H1 (cell line): ENCODE data around the gene VAPB. TPM values are rescaled to one million over a fixed set of nuclear protein-coding genes. Genes with fewer than 3 reads are reported as not detected.

Experiments used
- CTCF ChIA-PET: fragments of 300-600 bp; sonication (Branson Sonifier 250); formaldehyde crosslinking; loops from one replicate; lab custom pipeline; 2021; ENCODE audit not compliant: partially characterized antibody; lab: Charles Lee
- POLR2A ChIA-PET: fragments of 300-600 bp; sonication (Branson Sonifier 250); formaldehyde crosslinking; loops from one replicate; lab custom pipeline; 2021; ENCODE audit warnings: inconsistent platforms; ENCODE audit not compliant: partially characterized antibody; lab: Charles Lee
- DNase-seq, 2 experiments: peaks; one replicate each; pipeline versions ENCODE4 v3.0.0 to v3.0.0-alpha.2; 2010 to 2022; ENCODE audit warnings: low spot score in 2 of 2, low read depth in 1 of 2, mixed read lengths in 1 of 2
- FAIRE-seq: peaks from 2 replicates; lab custom pipeline; 2011; peaks lifted over from hg19 to GRCh38; lab: Jason Lieb, UNC
- H2AFZ ChIP-seq: 2 replicates; pipeline ENCODE4 v1.8.1; 2012; ENCODE audit warnings: low read length, inconsistent platforms
- H2AK5ac ChIP-seq: 2 replicates; pipeline ENCODE4 v1.6.1; 2013; ENCODE audit warnings: low read depth, low read length
- H2BK120ac ChIP-seq: replicated peaks from 2 replicates; pipeline ENCODE3; 2013; ENCODE audit warnings: low read depth, low read length, inconsistent platforms
- H2BK12ac ChIP-seq: 2 replicates; pipeline ENCODE4 v1.6.1; 2013; ENCODE audit warnings: low read depth, low read length
- H2BK15ac ChIP-seq: 2 replicates; pipeline ENCODE4 v1.6.1; 2013; ENCODE audit warnings: low read length
- H2BK20ac ChIP-seq: 2 replicates; pipeline ENCODE4 v1.6.1; 2013; ENCODE audit warnings: low read length
- H2BK5ac ChIP-seq: 2 replicates; pipeline ENCODE4 v1.6.1; 2013; ENCODE audit warnings: low read depth, low read length
- H3K14ac ChIP-seq: 2 replicates; pipeline ENCODE4 v1.6.1; 2013; ENCODE audit warnings: inconsistent platforms; ENCODE audit not compliant: insufficient read length
- H3K18ac ChIP-seq: 2 replicates; pipeline ENCODE4 v1.6.1; 2013; ENCODE audit warnings: low read length; ENCODE audit errors: extremely low read depth
- H3K23ac ChIP-seq: 2 replicates; pipeline ENCODE4 v1.6.1; 2013; ENCODE audit warnings: inconsistent platforms; ENCODE audit not compliant: insufficient read length
- H3K23me2 ChIP-seq: 2 replicates; pipeline ENCODE4 v1.6.1; 2013; ENCODE audit warnings: low read depth, low read length
- H3K27ac ChIP-seq: 2 replicates; pipeline ENCODE4 v1.6.1; 2011; ENCODE audit warnings: low read depth, low read length, inconsistent platforms
- H3K27me3 ChIP-seq, 4 experiments: replicated peaks in 1 of 4; 1 replicate in 1 of 4; 2 replicates in 3 of 4; pipeline versions ENCODE4 v1.6.1 to v1.8.1; 2011 to 2013; ENCODE audit warnings: low read length in 3 of 4, mild to moderate bottlenecking in 3 of 4, inconsistent platforms in 2 of 4, mixed read lengths in 2 of 4, moderate library complexity in 1 of 4; ENCODE audit not compliant: control insufficient read depth in 3 of 4, insufficient read depth in 3 of 4; ENCODE audit errors: extremely low read depth in 1 of 4
- H3K36me3 ChIP-seq, 4 experiments: 2 replicates each; pipeline versions ENCODE4 v1.6.1 to v1.8.1; 2011 to 2013; ENCODE audit warnings: mild to moderate bottlenecking in 4 of 4, low read length in 3 of 4, moderate library complexity in 2 of 4, control low read depth in 1 of 4, inconsistent platforms in 1 of 4; ENCODE audit not compliant: insufficient read depth in 4 of 4, control insufficient read depth in 2 of 4
- H3K4ac ChIP-seq: replicated peaks from 2 replicates; pipeline ENCODE3; 2013; ENCODE audit warnings: low read length, low read depth, mixed read lengths, inconsistent platforms; ENCODE audit not compliant: insufficient read length
- H3K4me1 ChIP-seq, 4 experiments: replicated peaks in 1 of 4; 1 replicate in 1 of 4; 2 replicates in 3 of 4; pipeline versions ENCODE4 v1.6.1 to v1.8.1; 2011 to 2013; ENCODE audit warnings: low read length in 3 of 4, inconsistent platforms in 2 of 4, mixed read lengths in 1 of 4; ENCODE audit not compliant: insufficient read depth in 4 of 4, control insufficient read depth in 3 of 4
- H3K4me2 ChIP-seq, 2 experiments: 2 replicates each; pipeline versions ENCODE4 v1.6.1 to v1.8.1; 2011 to 2013; ENCODE audit warnings: low read depth in 2 of 2, low read length in 2 of 2, control low read depth in 1 of 2, inconsistent platforms in 1 of 2, mild to moderate bottlenecking in 1 of 2; ENCODE audit not compliant: insufficient read depth in 1 of 2
- H3K4me3 ChIP-seq, 4 experiments: fragments of 200-600, 300-600 bp in 1 of 4; sonication (generic), shearing (Covaris generic), sonication (Bioruptor Twin) in 1 of 4; 2 replicates each; pipeline versions ENCODE4 v1.5.1 to v1.8.1; 2011 to 2016; ENCODE audit warnings: low read length in 4 of 4, low read depth in 3 of 4, control low read depth in 2 of 4, inconsistent platforms in 2 of 4, mild to moderate bottlenecking in 2 of 4, mixed read lengths in 1 of 4, moderate library complexity in 1 of 4; ENCODE audit not compliant: insufficient read depth in 2 of 4; ENCODE audit errors: extremely low read depth in 1 of 4
- H3K56ac ChIP-seq: replicated peaks from 2 replicates; pipeline ENCODE3; 2013; ENCODE audit warnings: low read depth, mild to moderate bottlenecking, mixed read lengths, low read length, inconsistent platforms; ENCODE audit not compliant: insufficient read length
- H3K79me1 ChIP-seq: 2 replicates; pipeline ENCODE4 v1.6.1; 2013; ENCODE audit warnings: low read depth, low read length, control low read depth
- H3K79me2 ChIP-seq, 2 experiments: 2 replicates each; pipeline versions ENCODE4 v1.6.1 to v1.8.1; 2012 to 2013; ENCODE audit warnings: low read length in 2 of 2, mild to moderate bottlenecking in 2 of 2, inconsistent platforms in 1 of 2; ENCODE audit not compliant: insufficient read depth in 2 of 2, control insufficient read depth in 1 of 2
- H3K9ac ChIP-seq, 4 experiments: replicated peaks in 1 of 4; 1 replicate in 1 of 4; 2 replicates in 3 of 4; pipeline versions ENCODE4 v1.6.1 to v1.8.1; 2011 to 2013; ENCODE audit warnings: low read depth in 3 of 4, low read length in 3 of 4, control low read depth in 2 of 4, mild to moderate bottlenecking in 2 of 4, moderate library complexity in 2 of 4, inconsistent platforms in 1 of 4; ENCODE audit errors: extremely low read depth in 1 of 4
- H3K9me3 ChIP-seq, 2 experiments: 2 replicates each; pipeline versions ENCODE4 v1.6.1 to v1.8.1; 2012 to 2013; ENCODE audit warnings: mild to moderate bottlenecking in 2 of 2, moderate library complexity in 2 of 2, control low read depth in 1 of 2, inconsistent platforms in 1 of 2, low read depth in 1 of 2, low read length in 1 of 2, mixed read lengths in 1 of 2; ENCODE audit not compliant: insufficient read depth in 2 of 2
- H4K20me1 ChIP-seq, 2 experiments: replicated peaks in 1 of 2; 2 replicates each; pipeline versions ENCODE3 to v1.8.1; 2011 to 2013; ENCODE audit warnings: inconsistent platforms in 2 of 2, low read length in 2 of 2, mild to moderate bottlenecking in 1 of 2; ENCODE audit not compliant: insufficient read depth in 2 of 2, control insufficient read depth in 1 of 2
- H4K5ac ChIP-seq: 2 replicates; pipeline ENCODE4 v1.6.1; 2013; ENCODE audit warnings: low read length, low read depth, mixed read lengths, inconsistent platforms; ENCODE audit not compliant: insufficient read length
- H4K8ac ChIP-seq: 2 replicates; pipeline ENCODE4 v1.8.0; 2013; ENCODE audit warnings: mild to moderate bottlenecking, moderate library complexity, low read length, inconsistent platforms; ENCODE audit not compliant: insufficient read depth; ENCODE audit errors: extremely low read depth
- H4K91ac ChIP-seq: replicated peaks from 2 replicates; pipeline ENCODE3; 2013; ENCODE audit warnings: low read length, mixed read lengths, inconsistent platforms; ENCODE audit not compliant: insufficient read length
- FOSL1 ChIP-seq: IDR thresholded peaks from 2 replicates; pipeline ENCODE4 v1.6.1; 2011; ENCODE audit warnings: mild to moderate bottlenecking, low read depth, low read length, moderate library complexity; ENCODE audit not compliant: insufficient read depth
- KDM1A ChIP-seq: fragments of 200-600, 300-600 bp; sonication (generic); IDR thresholded peaks from 2 replicates; pipeline ENCODE4 v1.7.1; 2016; ENCODE audit warnings: mild to moderate bottlenecking, low read length, borderline replicate concordance
- KDM4A ChIP-seq: IDR thresholded peaks from one replicate; pipeline ENCODE4 v1.7.1; 2012; ENCODE audit warnings: low read depth, mild to moderate bottlenecking, moderate library complexity, low read length, inconsistent platforms; ENCODE audit not compliant: severe bottlenecking
- POLR2AphosphoS5 ChIP-seq: IDR thresholded peaks from 2 replicates; pipeline ENCODE4 v1.6.1; 2011; ENCODE audit warnings: low read depth, low read length
- RNF2 ChIP-seq: fragments of 200-900, 300-1000 bp; sonication (generic); IDR thresholded peaks from 2 replicates; pipeline ENCODE4 v1.7.1; 2016; ENCODE audit warnings: borderline replicate concordance, low read depth, mild to moderate bottlenecking, antibody characterized with exemption, low read length; ENCODE audit not compliant: poor library complexity, severe bottlenecking; ENCODE audit errors: missing control alignments
- SAP30 ChIP-seq: fragments of 300-600 bp; sonication (generic); IDR thresholded peaks from 2 replicates; pipeline ENCODE4 v1.7.1; 2012; ENCODE audit warnings: low read length, moderate library complexity, mild to moderate bottlenecking, inconsistent platforms; ENCODE audit not compliant: insufficient read depth, insufficient replicate concordance
- SP2 ChIP-seq: IDR thresholded peaks from 2 replicates; pipeline ENCODE4 v1.6.1; 2012; ENCODE audit warnings: mild to moderate bottlenecking, low read length, inconsistent platforms
- WGBS, 2 experiments: shearing (Covaris generic) in 1 of 2; methylation state at CpG; one replicate each; pipeline versions ENCODE4 v1.1.6 to v1.1.7; 2013 to 2015; ENCODE audit warnings: low lambda C conversion rate in 2 of 2, mixed read lengths in 2 of 2, inconsistent platforms in 1 of 2, low coverage in 1 of 2, missing lambda C conversion rate in 1 of 2; ENCODE audit not compliant: insufficient replicate concordance in 2 of 2, insufficient coverage in 1 of 2, insufficient read length in 1 of 2; ENCODE audit errors: extremely low coverage in 1 of 2, missing lambda C conversion rate in 1 of 2; 5-methylcytosine and 5-hydroxymethylcytosine counted together
- polyA plus RNA-seq, 7 experiments: library from polyadenylated mRNA; depleted of rRNA in 3 of 7; stranded (reverse) in 5 of 7; unstranded in 2 of 7; fragments of >200 nt in 5 of 7; fragments of 200-250 nt in 2 of 7; gene quantifications; 1 replicate in 5 of 7; 2 replicates in 1 of 7; 4 replicates in 1 of 7; pipeline versions ENCODE4 v1.2.1 to v1.2.3, GENCODE V29; 2011 to 2013; ENCODE audit warnings: missing spikeins in 2 of 7, mixed read lengths in 2 of 7
- total RNA-seq: library from RNA; stranded (reverse); fragmentation: NEBNext Ultra II Directional; extraction: Animal tissue kit (Norgen Biotek cat#: 25700); gene quantifications from 2 replicates; pipeline ENCODE4 v1.2.1, GENCODE V29; 2021
- TF ChIP-seq, protein P1 (sequence below): IDR thresholded peaks from 2 replicates; pipeline ENCODE4 v1.6.1; 2012; ENCODE audit warnings: low read length, inconsistent platforms
- TF ChIP-seq, protein P2 (sequence below): IDR thresholded peaks from 2 replicates; pipeline ENCODE4 v1.6.1; 2012; ENCODE audit warnings: inconsistent platforms

Gene VAPB
- total and polyA plus RNA-seq, 2 of the 8 experiments (the other 6 are each of a cell fraction or from before 2014, with no cell fraction given), result 24.4 to 62.8 TPM

GRCh38 chr20:58393299-58393698 is 4.3 kb downstream of the VAPB start:
- Histone ChIP-seq H2AFZ (no peak overlapping the region), H3K23ac (no peak overlapping the region), H2BK120ac (no peak overlapping the region), H4K91ac (no peak overlapping the region), H2BK15ac (no peak overlapping the region), H3K4me1 (peaks cover 5 to 9% (median 6%) of the 10 kb centered on the region in 4 experiments; a peak in 6 of 7 replicates), H3K79me2 (peaks cover 24 to 83% of the 10 kb centered on the region in 2 experiments), H3K9ac (no peak overlapping the region), H4K8ac (no peak overlapping the region), H2BK20ac (no peak overlapping the region), H3K4me3 (no peak overlapping the region), H2AK5ac (no peak overlapping the region), H3K56ac (no peak overlapping the region), H3K4ac (no peak overlapping the region), H4K20me1 (peaks cover 1 to 13% of the 10 kb centered on the region in 2 experiments), H3K79me1 (peaks cover 6% of the 10 kb centered on the region), H3K9me3 (no peaks in the 10 kb centered on the region), H3K27me3 (no peaks in the 10 kb centered on the region), H3K23me2 (peaks cover 4% of the 10 kb centered on the region), H3K27ac (no peak overlapping the region), H3K14ac (no peak overlapping the region), H2BK12ac (no peak overlapping the region), H2BK5ac (no peak overlapping the region), H3K18ac (no peak overlapping the region), H3K4me2 (no peak overlapping the region), H3K36me3 (peaks cover 0 to 4% (median 2%) of the 10 kb centered on the region in 4 experiments; a peak in 2 of 8 replicates), H4K5ac (no peak overlapping the region)
- WGBS, 2 experiments, result 89% methylated on average over 3 of the region's 3 CpGs; no CpG with 5 or more reads in 1 of the 2 experiments
- TF ChIP-seq SAP30 (no peak), POLR2AphosphoS5 (no peak), FOSL1 (no peak), KDM1A (no peak), KDM4A (no peak), RNF2 (no peak), SP2 (no peak)
- TF ChIP-seq, protein P1, sequence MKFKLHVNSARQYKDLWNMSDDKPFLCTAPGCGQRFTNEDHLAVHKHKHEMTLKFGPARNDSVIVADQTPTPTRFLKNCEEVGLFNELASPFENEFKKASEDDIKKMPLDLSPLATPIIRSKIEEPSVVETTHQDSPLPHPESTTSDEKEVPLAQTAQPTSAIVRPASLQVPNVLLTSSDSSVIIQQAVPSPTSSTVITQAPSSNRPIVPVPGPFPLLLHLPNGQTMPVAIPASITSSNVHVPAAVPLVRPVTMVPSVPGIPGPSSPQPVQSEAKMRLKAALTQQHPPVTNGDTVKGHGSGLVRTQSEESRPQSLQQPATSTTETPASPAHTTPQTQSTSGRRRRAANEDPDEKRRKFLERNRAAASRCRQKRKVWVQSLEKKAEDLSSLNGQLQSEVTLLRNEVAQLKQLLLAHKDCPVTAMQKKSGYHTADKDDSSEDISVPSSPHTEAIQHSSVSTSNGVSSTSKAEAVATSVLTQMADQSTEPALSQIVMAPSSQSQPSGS, result no peak
- TF ChIP-seq, protein P2, sequence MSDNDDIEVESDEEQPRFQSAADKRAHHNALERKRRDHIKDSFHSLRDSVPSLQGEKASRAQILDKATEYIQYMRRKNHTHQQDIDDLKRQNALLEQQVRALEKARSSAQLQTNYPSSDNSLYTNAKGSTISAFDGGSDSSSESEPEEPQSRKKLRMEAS, result no peak
- FAIRE-seq (no peak), DNase-seq (no peak)
- ChIA-PET POLR2A (interaction anchor here (0.8 kb wide), 1 partner anchor 27 kb away, joined by 4 read pairs; no protein-coding TSS in a partner anchor), CTCF (interaction anchor here (1.6 kb wide), 1 partner anchor 9 kb away, joined by 3 read pairs; no protein-coding TSS in a partner anchor)
